Neural cell (in vitro differentiated cells): ENCODE measurements around the gene ITGBL1. TPM values are rescaled to one million over a fixed set of nuclear protein-coding genes. Genes with fewer than 3 reads are reported as not detected.

ENCODE experiments used
- H2AFZ ChIP-seq: fragments of 200-600, 300-800 bp; sonication (generic), shearing (Covaris generic); 2 replicates; pipeline ENCODE4 v1.6.0; 2014; ENCODE audit warnings: low read depth, mild to moderate bottlenecking, antibody characterized with exemption, low read length, moderate library complexity
- H3F3A ChIP-seq: fragments of 200-600 bp; shearing (Covaris generic); 2 replicates; pipeline ENCODE4 v1.6.1; 2016; ENCODE audit warnings: mild to moderate bottlenecking, moderate library complexity, mixed read lengths, antibody characterized with exemption, low read length; ENCODE audit not compliant: insufficient read depth, poor library complexity, severe bottlenecking
- H3K27ac ChIP-seq: fragments of 200-600, 300-800 bp; sonication (generic), shearing (Covaris generic); 2 replicates; pipeline ENCODE4 v1.5.1; 2014; ENCODE audit warnings: mild to moderate bottlenecking, low read length, moderate library complexity
- H3K27me3 ChIP-seq: fragments of 300-800, 200-600 bp; sonication (generic), shearing (Covaris generic); 2 replicates; pipeline ENCODE4 v1.6.0; 2014; ENCODE audit warnings: mild to moderate bottlenecking, low read depth, low read length, moderate library complexity; ENCODE audit not compliant: insufficient read depth
- H3K36me3 ChIP-seq: fragments of 300-800, 200-600 bp; sonication (generic), shearing (Covaris generic); 2 replicates; pipeline ENCODE4 v1.5.1; 2014; ENCODE audit warnings: mild to moderate bottlenecking, antibody characterized with exemption, low read length, moderate library complexity; ENCODE audit not compliant: insufficient read depth
- H3K4me2 ChIP-seq: fragments of 300-800, 200-600 bp; sonication (generic), shearing (Covaris generic); 2 replicates; pipeline ENCODE4 v1.6.0; 2014; ENCODE audit warnings: mild to moderate bottlenecking, low read length
- H3K4me3 ChIP-seq: fragments of 300-800, 200-600 bp; sonication (generic), shearing (Covaris generic); 2 replicates; pipeline ENCODE4 v1.5.1; 2014; ENCODE audit warnings: mild to moderate bottlenecking, low read length, moderate library complexity
- H3K79me2 ChIP-seq: fragments of 200-600 bp; shearing (Covaris generic); replicated peaks from 2 replicates; pipeline ENCODE4 v1.6.0; 2014; ENCODE audit warnings: mild to moderate bottlenecking, low read length, moderate library complexity; ENCODE audit not compliant: insufficient read depth
- H3K9ac ChIP-seq: fragments of 300-800, 200-600 bp; sonication (generic), shearing (Covaris generic); 2 replicates; pipeline ENCODE4 v1.6.1; 2016; ENCODE audit warnings: mild to moderate bottlenecking, low read length, mixed read lengths
- H3K9me2 ChIP-seq: fragments of 200-600 bp; shearing (Covaris generic); 2 replicates; pipeline ENCODE4 v1.6.1; 2016; ENCODE audit warnings: mild to moderate bottlenecking, low read length, mixed read lengths; ENCODE audit not compliant: insufficient read depth
- H3K9me3 ChIP-seq: fragments of 200-600, 300-800 bp; sonication (generic), shearing (Covaris generic); 2 replicates; pipeline ENCODE4 v1.6.1; 2016; ENCODE audit warnings: mild to moderate bottlenecking, mixed run types, low read length, moderate library complexity, mixed read lengths
- H4K20me1 ChIP-seq: fragments of 200-600 bp; shearing (Covaris generic); 2 replicates; pipeline ENCODE4 v1.6.1; 2016; ENCODE audit warnings: mild to moderate bottlenecking, mixed run types; ENCODE audit not compliant: insufficient read depth
- EP300 ChIP-seq: fragments of 450-650 bp; conservative IDR thresholded peaks from 2 replicates; pipeline ENCODE4 v1.6.1; 2014; ENCODE audit warnings: antibody characterized with exemption, mild to moderate bottlenecking, moderate library complexity; ENCODE audit not compliant: poor library complexity, severe bottlenecking
- EZH2 ChIP-seq: fragments of 200-600, 300-800 bp; shearing (Covaris generic), sonication (generic); IDR thresholded peaks from 2 replicates; pipeline ENCODE4 v1.6.1; 2014; ENCODE audit warnings: antibody characterized with exemption, low read length, borderline replicate concordance, mild to moderate bottlenecking; ENCODE audit not compliant: insufficient read depth, poor library complexity, severe bottlenecking
- MXI1 ChIP-seq: fragments of 450-650 bp; conservative IDR thresholded peaks from 2 replicates; pipeline ENCODE4 v1.6.1; 2014; ENCODE audit warnings: antibody characterized with exemption, mild to moderate bottlenecking; ENCODE audit not compliant: poor library complexity, severe bottlenecking
- POLR2AphosphoS5 ChIP-seq: IDR thresholded peaks from 2 replicates; pipeline ENCODE4 v1.6.1; 2012
- RAD21 ChIP-seq: fragments of 450-650 bp; conservative IDR thresholded peaks from 2 replicates; pipeline ENCODE4 v1.6.1; 2014; ENCODE audit warnings: antibody characterized with exemption, mild to moderate bottlenecking, moderate library complexity
- REST ChIP-seq: IDR thresholded peaks from 2 replicates; pipeline ENCODE4 v1.6.1; 2012; ENCODE audit warnings: borderline replicate concordance
- SMC3 ChIP-seq: fragments of 450-650 bp; conservative IDR thresholded peaks from 2 replicates; pipeline ENCODE4 v1.6.1; 2014; ENCODE audit warnings: antibody characterized with exemption, mild to moderate bottlenecking, moderate library complexity; ENCODE audit not compliant: poor library complexity
- TAF1 ChIP-seq: IDR thresholded peaks from 2 replicates; pipeline ENCODE4 v1.6.1; 2012; ENCODE audit warnings: low read depth
- polyA plus RNA-seq: library from polyadenylated mRNA; depleted of rRNA; stranded (reverse); fragments of >200 nt; gene quantifications from 2 replicates; pipeline ENCODE4 v1.2.3, GENCODE V29; 2014
- TF ChIP-seq, protein P1 (sequence below): fragments of 450-650 bp; IDR thresholded peaks from 2 replicates; pipeline ENCODE4 v1.5.1; 2014; ENCODE audit warnings: antibody characterized with exemption, mild to moderate bottlenecking, moderate library complexity; ENCODE audit not compliant: poor library complexity, severe bottlenecking

ITGBL1 gene
- polyA plus RNA-seq, 1 donor from 2014 or later: 0.46 TPM

DNA sequence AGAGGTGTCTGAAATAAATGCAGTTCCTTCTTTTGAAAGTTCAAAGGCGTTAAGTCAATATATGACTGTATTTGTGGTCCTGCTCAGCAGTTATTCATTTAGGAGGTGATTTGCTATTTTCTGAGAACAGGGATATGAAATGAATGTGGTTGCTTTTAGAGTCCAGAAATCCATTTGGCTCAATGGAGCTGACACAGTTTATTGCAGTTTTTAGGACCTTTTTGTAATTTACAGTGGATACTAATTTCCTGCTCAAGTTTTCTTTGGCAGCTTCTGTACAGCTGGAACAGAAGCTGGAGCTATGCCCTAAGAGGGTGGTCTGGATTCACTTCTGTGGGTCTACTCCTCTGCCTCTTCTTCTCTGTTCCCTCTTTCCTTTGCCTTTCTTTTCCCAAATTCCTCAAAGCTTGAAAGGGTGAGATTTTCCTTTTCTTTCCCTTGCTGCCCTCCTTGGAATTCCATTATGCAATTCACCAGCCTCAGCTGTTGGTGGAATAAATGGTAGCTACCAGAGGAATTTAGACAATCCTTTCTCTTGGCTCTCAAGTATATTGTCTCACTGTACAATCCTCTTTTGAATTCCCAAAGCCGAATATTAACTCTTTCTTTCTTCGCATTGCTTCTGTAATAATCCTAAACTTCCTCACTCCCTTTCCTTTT lies 39.9 kb downstream of the ITGBL1 start:
- Histone ChIP-seq H3K4me2 (no peak overlapping the region), H4K20me1 (no peaks in the 10 kb centered on the region), H3K79me2 (no peaks in the 10 kb centered on the region), H3K4me3 (no peak overlapping the region), H2AFZ (no peak overlapping the region), H3K27me3 (no peaks in the 10 kb centered on the region), H3K9me2 (no peaks in the 10 kb centered on the region), H3K27ac (no peak overlapping the region), H3K9ac (no peak overlapping the region), H3K36me3 (no peaks in the 10 kb centered on the region), H3K9me3 (no peaks in the 10 kb centered on the region), H3F3A (no peaks in the 10 kb centered on the region)
- TF ChIP-seq, protein P1, sequence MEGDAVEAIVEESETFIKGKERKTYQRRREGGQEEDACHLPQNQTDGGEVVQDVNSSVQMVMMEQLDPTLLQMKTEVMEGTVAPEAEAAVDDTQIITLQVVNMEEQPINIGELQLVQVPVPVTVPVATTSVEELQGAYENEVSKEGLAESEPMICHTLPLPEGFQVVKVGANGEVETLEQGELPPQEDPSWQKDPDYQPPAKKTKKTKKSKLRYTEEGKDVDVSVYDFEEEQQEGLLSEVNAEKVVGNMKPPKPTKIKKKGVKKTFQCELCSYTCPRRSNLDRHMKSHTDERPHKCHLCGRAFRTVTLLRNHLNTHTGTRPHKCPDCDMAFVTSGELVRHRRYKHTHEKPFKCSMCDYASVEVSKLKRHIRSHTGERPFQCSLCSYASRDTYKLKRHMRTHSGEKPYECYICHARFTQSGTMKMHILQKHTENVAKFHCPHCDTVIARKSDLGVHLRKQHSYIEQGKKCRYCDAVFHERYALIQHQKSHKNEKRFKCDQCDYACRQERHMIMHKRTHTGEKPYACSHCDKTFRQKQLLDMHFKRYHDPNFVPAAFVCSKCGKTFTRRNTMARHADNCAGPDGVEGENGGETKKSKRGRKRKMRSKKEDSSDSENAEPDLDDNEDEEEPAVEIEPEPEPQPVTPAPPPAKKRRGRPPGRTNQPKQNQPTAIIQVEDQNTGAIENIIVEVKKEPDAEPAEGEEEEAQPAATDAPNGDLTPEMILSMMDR: no peak
- no peak for TF ChIP-seq EP300
- TF ChIP-seq SMC3: no peak

DNA sequence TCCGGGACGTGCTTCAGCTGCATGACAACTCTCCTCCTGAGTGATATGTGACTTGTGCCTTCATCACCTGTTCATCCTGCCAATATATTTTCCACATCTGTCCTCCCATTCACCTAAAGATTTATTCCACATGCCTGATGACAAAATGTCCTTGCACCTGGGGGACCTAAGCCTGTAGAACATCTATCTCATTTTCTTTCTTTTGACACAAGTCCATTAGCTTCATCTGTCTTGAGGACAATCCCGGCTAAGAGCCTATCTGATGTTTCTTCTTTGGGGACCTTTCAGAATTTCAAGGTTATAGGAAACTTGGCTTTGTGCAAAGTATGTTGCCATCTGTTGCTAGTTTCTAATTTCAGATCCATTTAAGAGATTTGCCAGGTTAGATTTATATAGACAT lies 41.1 kb downstream of the ITGBL1 start:
- TF ChIP-seq SMC3: no peak
- TF ChIP-seq REST: no peak
- TF ChIP-seq, protein P1: no peak
- TF ChIP-seq EP300: no peak
- TF ChIP-seq RAD21: no peak
- TF ChIP-seq EZH2: no peak
- TF ChIP-seq MXI1: no peak
- TF ChIP-seq POLR2AphosphoS5: no peak
- no peak for TF ChIP-seq TAF1
- H3K9me2 ChIP-seq: no peaks in the 10 kb centered on the region
- no peaks in the 10 kb centered on the region for H3K79me2 ChIP-seq
- no peak overlapping the region for H3K27ac ChIP-seq
- H2AFZ ChIP-seq: no peak overlapping the region
- no peak overlapping the region for H3K9ac ChIP-seq
- H3K36me3 ChIP-seq: no peaks in the 10 kb centered on the region
- H3K4me2 ChIP-seq: no peak overlapping the region
- H4K20me1 ChIP-seq: no peaks in the 10 kb centered on the region
- no peaks in the 10 kb centered on the region for H3F3A ChIP-seq
- H3K4me3 ChIP-seq: no peak overlapping the region
- no peaks in the 10 kb centered on the region for H3K9me3 ChIP-seq
- no peaks in the 10 kb centered on the region for H3K27me3 ChIP-seq
